ENCODE data around the gene SLC2A9.

DNA sequence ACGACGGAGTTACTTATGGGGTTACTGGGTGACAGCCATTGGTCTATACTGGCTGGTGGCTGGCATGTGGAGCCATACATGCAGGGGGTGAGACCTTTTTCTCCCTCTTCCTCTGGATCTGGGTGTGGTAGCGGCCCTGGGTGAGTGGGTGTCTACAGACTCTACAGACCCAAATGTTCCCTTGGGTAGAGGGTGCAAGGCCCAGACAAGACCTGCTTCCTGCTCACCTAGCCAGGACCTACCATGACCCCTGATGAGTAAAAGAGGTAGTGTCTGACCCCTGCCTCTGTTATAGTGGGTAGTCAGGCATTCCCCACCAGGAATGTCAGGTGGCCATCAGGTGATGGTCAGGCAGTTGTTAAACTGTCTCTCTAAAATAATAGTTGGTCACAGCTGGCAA lies 66.8 kb downstream of the SLC2A9 start:
- TF ChIP-seq SP1 (IDR thresholded peaks at IDR 0.05; ENCODE audit: low read depth, low read length) (no peak), RAD21 (IDR thresholded peaks at IDR 0.05 in 1 of 2, conservative IDR thresholded peaks at IDR 0.05 in 1 of 2; ENCODE audit: low read depth in 2 of 2, low read length in 2 of 2) (no peak)
